ENCODE results near the gene NUTM2D.
"Not testable (repeated sequence)": the region's sequence is repeated elsewhere in the genome, so short reads cannot be mapped to it uniquely, and the experiment has no call there.

DNA sequence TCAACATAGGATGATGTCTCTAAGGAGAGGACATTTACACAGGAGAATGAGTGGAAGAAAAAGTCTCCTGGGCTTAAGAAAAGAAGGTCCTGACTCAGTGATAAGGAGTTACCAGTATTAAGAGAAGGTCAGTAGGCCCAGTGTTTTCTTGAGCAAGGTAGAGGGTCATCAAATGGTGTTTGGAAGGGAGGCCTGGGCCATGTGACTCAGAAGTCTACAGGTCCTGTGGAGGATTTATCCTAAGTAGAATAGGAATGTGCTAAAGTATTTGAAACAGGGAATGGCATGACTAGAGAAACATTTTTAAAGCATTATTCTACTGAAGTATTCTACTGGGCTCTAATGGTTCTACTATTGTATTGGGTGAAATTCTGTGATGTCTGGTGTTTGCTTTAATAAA lies 47.9 kb upstream of the NUTM2D start:
- TF ChIP-seq POLR2AphosphoS5, POLR2A (IDR thresholded peaks at IDR 0.05): not testable (repeated sequence)
- TF ChIP-seq, protein P1, sequence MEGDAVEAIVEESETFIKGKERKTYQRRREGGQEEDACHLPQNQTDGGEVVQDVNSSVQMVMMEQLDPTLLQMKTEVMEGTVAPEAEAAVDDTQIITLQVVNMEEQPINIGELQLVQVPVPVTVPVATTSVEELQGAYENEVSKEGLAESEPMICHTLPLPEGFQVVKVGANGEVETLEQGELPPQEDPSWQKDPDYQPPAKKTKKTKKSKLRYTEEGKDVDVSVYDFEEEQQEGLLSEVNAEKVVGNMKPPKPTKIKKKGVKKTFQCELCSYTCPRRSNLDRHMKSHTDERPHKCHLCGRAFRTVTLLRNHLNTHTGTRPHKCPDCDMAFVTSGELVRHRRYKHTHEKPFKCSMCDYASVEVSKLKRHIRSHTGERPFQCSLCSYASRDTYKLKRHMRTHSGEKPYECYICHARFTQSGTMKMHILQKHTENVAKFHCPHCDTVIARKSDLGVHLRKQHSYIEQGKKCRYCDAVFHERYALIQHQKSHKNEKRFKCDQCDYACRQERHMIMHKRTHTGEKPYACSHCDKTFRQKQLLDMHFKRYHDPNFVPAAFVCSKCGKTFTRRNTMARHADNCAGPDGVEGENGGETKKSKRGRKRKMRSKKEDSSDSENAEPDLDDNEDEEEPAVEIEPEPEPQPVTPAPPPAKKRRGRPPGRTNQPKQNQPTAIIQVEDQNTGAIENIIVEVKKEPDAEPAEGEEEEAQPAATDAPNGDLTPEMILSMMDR (IDR thresholded peaks at IDR 0.05), result not testable (repeated sequence)
